ENCODE data around the gene SYNGR1.
A peak's percentile ranks its signal among the peaks of the same experiment; 100 is the strongest.

SYNGR1 gene

DNA sequence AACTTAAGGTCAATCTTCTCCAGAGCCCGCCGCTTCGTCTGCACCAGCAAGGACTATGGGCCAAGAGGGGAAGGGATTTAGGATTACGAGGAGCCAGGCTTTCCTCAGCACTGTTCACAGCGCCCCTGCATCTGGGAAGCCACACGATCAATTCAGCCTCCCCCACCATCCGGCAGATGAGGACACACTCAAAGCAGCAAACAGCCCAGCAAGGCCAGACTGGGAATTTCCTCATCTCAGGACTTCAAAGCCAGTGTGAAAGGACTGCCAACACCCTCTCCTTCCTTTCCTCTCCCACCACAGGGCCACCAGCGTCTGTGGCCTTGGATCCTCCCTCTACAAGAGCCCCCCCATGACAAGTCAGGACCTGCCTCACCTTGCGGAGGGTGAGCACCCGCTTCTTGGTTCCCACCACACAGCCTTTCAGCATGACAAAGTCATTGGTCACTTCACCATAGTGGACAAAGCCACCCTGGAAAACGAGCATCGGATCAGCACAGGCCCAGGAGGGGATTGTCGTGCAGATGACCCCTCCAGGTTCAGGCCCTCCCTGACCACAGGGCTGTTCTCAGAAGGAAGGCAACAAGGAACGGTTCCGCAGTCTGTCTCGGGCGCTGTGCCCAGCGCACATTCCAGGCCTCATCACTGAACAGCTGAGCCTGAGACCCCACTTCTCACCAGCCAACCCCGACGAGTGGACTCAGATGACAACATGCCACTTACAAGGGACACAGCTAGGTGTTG lies 36.4 kb upstream of the SYNGR1 start:
- peak overlapping the region; percentile 10 to 100 (median 97) for H3K4me2 ChIP-seq
- H3K9ac ChIP-seq: peak overlapping the region in 10 of 11 experiments; percentile 41 to 99 (median 96); a peak in 16 of 22 replicates
- H3K36me3 ChIP-seq: peaks cover 79 to 100% (median 98%) of the 10 kb centered on the region in 11 experiments
- no peaks in the 10 kb centered on the region for H3K27me3 ChIP-seq
- H3K4me3 ChIP-seq: peak overlapping the region in 5 of 10 experiments; percentile 7 to 91 (median 16); a peak in 6 of 20 replicates
- peaks cover 86 to 96% (median 91%) of the 10 kb centered on the region in 10 experiments for H3K4me1 ChIP-seq
- H4K20me1 ChIP-seq: peaks cover 82 to 100% (median 100%) of the 10 kb centered on the region in 11 experiments
- no peak for TF ChIP-seq Cebpa-rat (IDR thresholded peaks at IDR 0.05)
- H3K27ac ChIP-seq: no peak overlapping the region; a peak in 1 of 22 replicates
- no peaks in the 10 kb centered on the region for H3K9me3 ChIP-seq (replicated peaks in 1 of 11)

DNA sequence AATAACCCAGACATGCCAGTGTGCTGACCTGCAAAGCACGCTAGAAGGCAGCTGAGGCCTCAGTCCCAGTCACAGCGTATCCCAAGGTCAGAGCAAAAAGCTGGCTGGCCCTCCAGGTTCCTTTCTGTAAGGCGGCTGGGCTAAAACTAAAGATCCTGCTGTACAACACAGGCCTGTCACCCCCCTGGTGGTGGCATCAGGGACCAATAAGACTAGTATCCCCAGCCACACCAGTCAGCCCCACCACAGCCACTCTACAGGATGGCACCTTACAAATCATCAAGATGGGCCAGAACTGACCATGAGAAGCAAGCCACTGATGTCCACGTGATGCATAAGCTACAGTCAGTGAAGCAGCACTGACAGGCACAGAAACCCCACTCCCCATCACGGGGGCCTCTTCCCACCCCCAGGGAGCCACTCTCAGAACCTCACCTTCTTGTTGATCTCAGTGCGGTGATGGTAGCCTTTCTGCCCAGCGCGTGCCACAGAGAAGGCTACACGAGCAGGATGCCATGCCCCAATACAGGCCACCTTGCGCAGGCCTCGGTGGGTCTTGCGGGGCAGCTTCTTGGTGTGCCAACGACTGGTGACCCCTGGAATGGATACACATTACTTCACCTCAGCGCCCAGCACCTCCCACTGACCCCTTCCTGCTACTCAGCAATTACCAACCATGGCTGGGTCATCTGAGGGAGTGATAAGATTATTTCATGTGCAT lies 35.4 kb upstream of the SYNGR1 start:
- Histone ChIP-seq H3K27me3 (no peaks in the 10 kb centered on the region), H3K27ac (no peak overlapping the region; a peak in 1 of 22 replicates), H3K4me3 (peak overlapping the region in 9 of 10 experiments; percentile 78 to 97 (median 87); a peak in 14 of 20 replicates), H3K9me3 (replicated peaks in 1 of 11) (no peaks in the 10 kb centered on the region), H3K4me1 (peaks cover 76 to 88% (median 82%) of the 10 kb centered on the region in 10 experiments), H3K9ac (peak overlapping the region; percentile 90 to 99 (median 97); a peak in 21 of 22 replicates), H3K4me2 (peak overlapping the region; percentile 90 to 100 (median 97)), H3K36me3 (peaks cover 76 to 95% (median 92%) of the 10 kb centered on the region in 11 experiments), H4K20me1 (peaks cover 85 to 99% (median 96%) of the 10 kb centered on the region in 11 experiments)
- TF ChIP-seq Cebpa-rat (IDR thresholded peaks at IDR 0.05): no peak

DNA sequence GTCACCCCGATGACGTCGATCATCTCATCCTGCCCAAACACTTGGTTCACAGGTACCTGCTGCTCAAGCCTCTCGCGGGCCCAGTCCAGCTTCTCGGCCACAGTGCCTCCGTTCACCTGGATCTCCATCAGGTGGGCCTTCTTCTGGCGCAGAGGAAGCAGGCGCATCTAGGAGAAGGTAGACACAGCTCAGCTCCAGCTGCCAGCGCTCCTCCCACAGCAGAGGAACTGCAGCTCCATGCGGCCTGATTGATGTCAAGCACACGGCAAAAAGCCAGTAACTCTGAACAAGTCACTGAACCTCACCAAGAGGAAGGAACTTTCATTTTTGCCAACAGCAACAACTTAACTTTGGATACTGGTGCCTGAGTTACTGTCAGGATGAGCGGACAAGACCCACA lies 34.4 kb upstream of the SYNGR1 start:
- no peak for TF ChIP-seq Cebpa-rat (IDR thresholded peaks at IDR 0.05)
- no peaks in the 10 kb centered on the region for H3K27me3 ChIP-seq
- H3K9me3 ChIP-seq (replicated peaks in 1 of 11): no peaks in the 10 kb centered on the region
- peak overlapping the region; percentile 75 to 97 (median 86); a peak in 17 of 20 replicates for H3K4me3 ChIP-seq
- peak overlapping the region; percentile 90 to 100 (median 97) for H3K4me2 ChIP-seq
- H3K9ac ChIP-seq: peak overlapping the region; percentile 90 to 99 (median 97)
- peaks cover 84 to 89% (median 86%) of the 10 kb centered on the region in 11 experiments for H4K20me1 ChIP-seq
- peaks cover 66 to 79% (median 73%) of the 10 kb centered on the region in 10 experiments for H3K4me1 ChIP-seq
- peaks cover 76 to 85% (median 83%) of the 10 kb centered on the region in 11 experiments for H3K36me3 ChIP-seq
- peak overlapping the region in 7 of 11 experiments; percentile 9 to 38 (median 27); a peak in 9 of 22 replicates for H3K27ac ChIP-seq

DNA sequence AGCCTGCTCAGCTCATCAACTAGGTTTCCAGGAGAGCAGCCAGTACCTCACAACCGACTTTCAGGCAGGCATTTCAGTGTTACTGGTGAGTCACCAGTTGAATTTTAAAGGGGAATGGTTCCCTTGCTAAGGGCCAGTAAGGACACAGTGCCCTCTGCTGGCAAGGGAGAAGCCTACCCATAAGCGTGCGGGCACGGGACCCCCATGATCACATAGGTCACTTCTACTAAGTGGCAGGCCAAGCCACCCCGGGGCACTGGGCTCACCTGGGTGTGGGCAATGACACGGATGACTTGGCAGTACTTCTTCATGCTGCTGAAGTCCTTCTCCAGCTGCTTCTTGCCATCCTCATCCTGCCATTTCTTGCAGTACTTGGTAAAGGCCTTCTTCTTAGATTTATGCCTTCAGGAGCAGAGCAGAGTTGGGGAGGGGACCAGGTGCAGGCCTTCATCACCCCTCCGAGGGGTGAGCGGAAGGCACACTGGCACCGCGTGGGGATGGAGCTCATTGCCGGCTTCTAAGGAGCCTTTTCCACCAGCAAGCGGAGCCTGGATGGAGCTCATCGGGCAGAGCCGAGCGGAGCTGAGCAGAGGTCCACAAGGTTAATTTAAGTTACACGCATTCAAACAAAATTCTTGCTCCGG lies 33.2 kb upstream of the SYNGR1 start:
- peak overlapping the region; percentile 90 to 99 (median 97) for H3K9ac ChIP-seq
- H3K27ac ChIP-seq: peak overlapping the region in 9 of 11 experiments; percentile 1 to 99 (median 96); a peak in 13 of 22 replicates
- H3K4me1 ChIP-seq: peaks cover 65 to 73% (median 68%) of the 10 kb centered on the region in 10 experiments
- peaks cover 69 to 74% (median 72%) of the 10 kb centered on the region in 11 experiments for H3K36me3 ChIP-seq
- H4K20me1 ChIP-seq: peaks cover 72 to 78% (median 75%) of the 10 kb centered on the region in 11 experiments
- no peaks in the 10 kb centered on the region for H3K9me3 ChIP-seq (replicated peaks in 1 of 11)
- peak overlapping the region; percentile 75 to 97 (median 86) for H3K4me3 ChIP-seq
- no peak for TF ChIP-seq Cebpa-rat (IDR thresholded peaks at IDR 0.05)
- H3K4me2 ChIP-seq: peak overlapping the region; percentile 90 to 100 (median 97)
- H3K27me3 ChIP-seq: no peaks in the 10 kb centered on the region

DNA sequence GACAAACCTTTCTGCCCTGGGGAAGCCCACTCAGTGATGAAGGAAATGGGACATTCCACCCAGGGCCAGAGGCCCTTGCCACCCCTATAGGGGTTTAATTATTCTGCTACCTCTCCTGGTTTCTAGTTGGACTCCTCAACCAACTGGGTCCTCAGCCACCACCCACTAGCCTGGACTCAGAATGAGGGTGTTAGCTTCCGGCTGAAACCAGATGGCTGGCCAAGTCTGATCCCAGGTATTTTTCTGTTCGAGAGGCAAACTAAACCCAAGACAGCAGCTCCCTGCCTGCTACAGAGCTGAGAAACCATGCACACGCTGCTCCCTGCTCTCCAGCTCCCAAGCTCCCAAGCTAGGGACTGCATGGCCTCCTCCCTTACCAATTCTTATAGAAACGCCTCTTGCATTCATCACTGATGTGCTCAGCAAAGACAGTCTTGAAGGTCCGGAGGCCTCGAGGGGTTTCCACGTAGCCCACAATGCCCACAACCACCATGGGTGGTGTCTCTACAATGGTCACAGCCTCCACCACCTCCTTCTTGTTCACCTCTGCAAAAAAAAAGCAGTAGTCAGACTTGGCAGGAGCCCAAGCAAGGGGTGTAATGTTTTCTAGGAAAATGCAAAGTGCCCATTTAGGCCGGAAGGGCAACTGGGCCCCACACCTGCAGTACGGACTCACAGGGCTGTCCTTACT lies 32.6 kb upstream of the SYNGR1 start:
- no peak for TF ChIP-seq Cebpa-rat (IDR thresholded peaks at IDR 0.05)
- H3K4me3 ChIP-seq: peak overlapping the region; percentile 75 to 97 (median 86)
- no peaks in the 10 kb centered on the region for H3K9me3 ChIP-seq (replicated peaks in 1 of 11)
- H3K36me3 ChIP-seq: peaks cover 62 to 68% (median 66%) of the 10 kb centered on the region in 11 experiments
- peaks cover 65 to 71% (median 68%) of the 10 kb centered on the region in 11 experiments for H4K20me1 ChIP-seq
- H3K27me3 ChIP-seq: no peaks in the 10 kb centered on the region
- peak overlapping the region; percentile 90 to 99 (median 97) for H3K9ac ChIP-seq
- peaks cover 58 to 66% (median 61%) of the 10 kb centered on the region in 10 experiments for H3K4me1 ChIP-seq
- peak overlapping the region; percentile 90 to 100 (median 97) for H3K4me2 ChIP-seq
- H3K27ac ChIP-seq: peak overlapping the region in 10 of 11 experiments; percentile 89 to 99 (median 96); a peak in 17 of 22 replicates

DNA sequence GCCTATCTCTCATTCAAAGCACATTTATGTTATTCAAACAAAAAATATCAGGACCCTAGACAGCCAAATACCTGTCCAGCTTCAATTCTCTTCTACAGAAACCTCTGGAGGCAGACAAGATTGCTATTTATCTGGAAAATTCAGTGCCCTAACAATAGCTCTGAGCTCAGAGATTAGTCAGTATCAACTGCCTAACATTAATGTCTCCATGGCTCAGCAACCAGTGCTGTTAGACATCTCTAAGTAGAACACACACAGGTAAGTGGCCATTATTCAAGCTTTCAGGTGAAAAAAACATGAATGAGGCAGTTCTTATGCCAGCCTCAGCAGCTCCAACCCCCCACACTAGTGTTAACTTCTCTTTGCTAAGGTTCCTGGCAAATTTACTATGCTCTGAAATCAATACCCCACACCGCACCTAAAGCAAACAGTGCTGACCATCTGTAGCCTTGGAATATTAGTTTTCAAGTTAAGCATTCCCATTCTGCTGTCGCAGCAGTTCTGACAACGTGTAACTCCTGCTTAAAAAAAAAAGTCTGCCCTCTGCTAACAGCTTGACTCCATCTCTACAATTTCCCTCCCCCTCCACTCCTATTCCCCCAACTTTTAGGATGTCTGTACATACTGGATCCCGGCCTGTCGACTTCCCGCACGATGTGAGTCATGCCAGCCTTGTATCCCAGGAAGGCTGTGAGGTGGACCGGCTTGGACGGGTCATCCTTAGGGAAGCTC lies 31.9 kb upstream of the SYNGR1 start:
- H3K4me3 ChIP-seq: peak overlapping the region; percentile 75 to 97 (median 86)

DNA sequence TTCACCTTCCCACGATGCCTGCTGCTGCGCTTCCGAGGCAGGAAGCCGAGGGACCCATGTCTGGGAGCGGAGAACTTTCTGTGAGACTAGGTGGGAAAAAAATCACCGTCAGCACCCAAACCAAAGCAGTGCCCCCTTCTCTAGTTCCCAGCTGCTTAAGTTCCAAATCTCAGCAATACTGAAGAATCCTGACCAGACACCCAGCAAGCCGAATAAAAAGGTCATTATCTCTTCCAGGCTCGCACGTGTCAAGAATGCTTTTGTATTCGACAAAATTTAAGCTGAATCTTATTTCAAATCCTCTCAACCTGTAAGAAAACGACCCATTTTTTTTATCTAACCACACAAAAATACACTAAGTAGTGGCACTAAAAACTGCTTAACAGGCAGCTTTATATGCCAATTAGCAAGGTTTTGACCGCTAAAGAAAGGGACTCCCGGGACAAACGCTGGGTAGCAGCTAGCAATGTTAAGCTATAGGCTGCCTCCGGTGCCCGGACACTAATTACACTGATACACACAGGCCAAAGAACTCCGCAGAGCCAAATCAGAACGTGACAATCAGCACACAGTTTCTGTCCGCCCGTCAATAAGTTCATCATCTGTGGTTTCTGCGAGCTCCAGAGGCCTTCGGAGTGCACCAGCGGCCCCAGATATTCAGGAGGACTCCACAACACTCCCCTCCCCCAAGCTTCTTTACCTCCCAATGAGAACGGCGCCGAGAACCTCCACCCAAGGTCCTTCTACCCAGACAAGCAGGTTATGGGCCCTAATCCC lies 31.1 kb upstream of the SYNGR1 start:
- TF ChIP-seq Cebpa-rat (IDR thresholded peaks at IDR 0.05): no peak
- Histone ChIP-seq H3K9ac (peak overlapping the region; percentile 90 to 99 (median 97)), H3K36me3 (peaks cover 47 to 53% (median 51%) of the 10 kb centered on the region in 11 experiments), H3K27me3 (no peaks in the 10 kb centered on the region), H3K9me3 (replicated peaks in 1 of 11) (no peaks in the 10 kb centered on the region), H3K4me1 (peaks cover 44 to 52% (median 46%) of the 10 kb centered on the region in 10 experiments), H3K4me3 (peak overlapping the region; percentile 75 to 97 (median 86)), H3K27ac (peak overlapping the region; percentile 84 to 99 (median 96)), H4K20me1 (peaks cover 51 to 56% (median 53%) of the 10 kb centered on the region in 11 experiments), H3K4me2 (peak overlapping the region; percentile 90 to 100 (median 97))

More for the DNA sequence above, 31.9 kb upstream of the SYNGR1 start:
- H3K27me3 ChIP-seq: no peaks in the 10 kb centered on the region
- peaks cover 55 to 60% (median 59%) of the 10 kb centered on the region in 11 experiments for H3K36me3 ChIP-seq
- H3K27ac ChIP-seq: peak overlapping the region; percentile 84 to 99 (median 96); a peak in 21 of 22 replicates
- H3K4me1 ChIP-seq: peaks cover 51 to 59% (median 54%) of the 10 kb centered on the region in 10 experiments
- H4K20me1 ChIP-seq: peaks cover 58 to 64% (median 61%) of the 10 kb centered on the region in 11 experiments
- H3K9me3 ChIP-seq (replicated peaks in 1 of 11): no peaks in the 10 kb centered on the region
- no peak for TF ChIP-seq Cebpa-rat (IDR thresholded peaks at IDR 0.05)
- H3K4me2 ChIP-seq: peak overlapping the region; percentile 90 to 100 (median 97)
- peak overlapping the region; percentile 90 to 99 (median 97) for H3K9ac ChIP-seq

Measured in BLaER1 treated with 17β-estradiol and CSF1 and Interleukin-3, amounts not matched to agents 10 nM and 100 nM (cell line).